AG04450 (cell line): ENCODE results near the gene CENPX. TPM values are rescaled to one million over a fixed set of nuclear protein-coding genes. Genes with fewer than 3 reads are reported as not detected.

Source experiments
- CTCF ChIA-PET: fragments of 300-600, 350-600 bp; formaldehyde crosslinking; extraction: SDS; loops from one replicate; lab custom pipeline; 2022; ENCODE audit warnings: antibody characterized with exemption, inconsistent platforms; lab: Charles Lee
- POLR2A ChIA-PET: fragments of 350-600 bp; formaldehyde crosslinking; extraction: SDS; loops from one replicate; lab custom pipeline; 2021; ENCODE audit warnings: antibody characterized with exemption, inconsistent platforms; lab: Yijun Ruan, JAX
- DNase-seq: peaks from one replicate; pipeline ENCODE4 v3.0.0-alpha.2; 2011; ENCODE audit warnings: low read depth, low spot score
- H3K27ac ChIP-seq: one replicate; pipeline ENCODE4 v1.5.1; 2012; ENCODE audit warnings: low read depth, low read length, control low read depth
- H3K27me3 ChIP-seq: one replicate; pipeline ENCODE4 v1.6.0; 2012; ENCODE audit warnings: low read length; ENCODE audit not compliant: control insufficient read depth, insufficient read depth
- H3K4me3 ChIP-seq: 2 replicates; pipeline ENCODE4 v1.5.1; 2011; ENCODE audit warnings: mild to moderate bottlenecking, low read depth, low read length, control low read depth
- H3K9me3 ChIP-seq: 2 replicates; pipeline ENCODE4 v1.5.1; 2012; ENCODE audit warnings: low read length; ENCODE audit not compliant: control insufficient read depth, insufficient read depth
- polyA plus RNA-seq: library from polyadenylated mRNA; depleted of rRNA; stranded (reverse); fragments of >200 nt; gene quantifications from 2 replicates; pipeline ENCODE4 v1.2.3, GENCODE V29; 2011
- TF ChIP-seq, protein P1 (sequence below): IDR thresholded peaks from 2 replicates; pipeline ENCODE4 v1.5.1; 2011; ENCODE audit warnings: low read depth, low read length, control low read depth, inconsistent platforms

CENPX gene
- polyA plus RNA-seq, 1 experiment = 32.5 TPM

DNA sequence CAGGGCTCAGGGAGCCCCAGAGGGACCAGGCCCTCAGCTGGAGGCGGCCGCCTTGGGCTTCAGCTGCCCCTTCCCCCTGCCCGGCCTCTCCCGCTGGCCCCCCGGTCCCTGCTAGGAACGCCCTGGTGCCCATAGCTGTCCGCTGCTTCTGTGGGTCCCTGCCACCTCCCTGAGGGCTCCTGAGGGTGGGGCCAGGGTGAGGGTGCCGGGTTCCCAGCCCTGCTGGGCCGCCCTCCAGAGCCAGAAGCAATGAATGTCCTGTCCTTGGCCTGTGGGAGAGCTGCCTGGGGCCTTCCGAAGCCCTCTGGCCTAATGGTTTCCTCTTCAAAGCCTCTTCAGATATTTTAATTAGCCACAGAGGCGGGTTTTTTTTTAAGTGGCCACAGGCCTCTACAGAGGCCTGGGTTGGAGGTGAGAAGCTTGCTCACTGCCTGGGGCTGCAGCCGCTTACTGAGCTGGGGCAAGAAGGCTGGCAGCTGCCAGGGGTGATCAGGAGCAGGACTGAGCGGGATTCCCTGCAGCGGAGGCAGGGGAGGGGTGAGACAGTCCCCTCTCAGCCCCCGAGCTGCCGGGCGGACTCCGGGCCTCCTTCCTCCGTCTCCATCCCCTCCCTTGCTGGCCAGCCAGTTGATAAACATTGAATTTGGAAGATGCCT, 9.9 kb downstream of the CENPX start:
- H3K9me3 ChIP-seq = no peaks in the 10 kb centered on the region; the same call in 1 of the 2 replicates
- no peaks in the 10 kb centered on the region for H3K27me3 ChIP-seq
- no peak for DNase-seq
- TF ChIP-seq, protein P1, sequence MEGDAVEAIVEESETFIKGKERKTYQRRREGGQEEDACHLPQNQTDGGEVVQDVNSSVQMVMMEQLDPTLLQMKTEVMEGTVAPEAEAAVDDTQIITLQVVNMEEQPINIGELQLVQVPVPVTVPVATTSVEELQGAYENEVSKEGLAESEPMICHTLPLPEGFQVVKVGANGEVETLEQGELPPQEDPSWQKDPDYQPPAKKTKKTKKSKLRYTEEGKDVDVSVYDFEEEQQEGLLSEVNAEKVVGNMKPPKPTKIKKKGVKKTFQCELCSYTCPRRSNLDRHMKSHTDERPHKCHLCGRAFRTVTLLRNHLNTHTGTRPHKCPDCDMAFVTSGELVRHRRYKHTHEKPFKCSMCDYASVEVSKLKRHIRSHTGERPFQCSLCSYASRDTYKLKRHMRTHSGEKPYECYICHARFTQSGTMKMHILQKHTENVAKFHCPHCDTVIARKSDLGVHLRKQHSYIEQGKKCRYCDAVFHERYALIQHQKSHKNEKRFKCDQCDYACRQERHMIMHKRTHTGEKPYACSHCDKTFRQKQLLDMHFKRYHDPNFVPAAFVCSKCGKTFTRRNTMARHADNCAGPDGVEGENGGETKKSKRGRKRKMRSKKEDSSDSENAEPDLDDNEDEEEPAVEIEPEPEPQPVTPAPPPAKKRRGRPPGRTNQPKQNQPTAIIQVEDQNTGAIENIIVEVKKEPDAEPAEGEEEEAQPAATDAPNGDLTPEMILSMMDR = no peak
- ChIA-PET POLR2A (no interaction called here), CTCF (no interaction called here)
- H3K4me3 ChIP-seq = no peak overlapping the region
- H3K27ac ChIP-seq = no peak overlapping the region

DNA sequence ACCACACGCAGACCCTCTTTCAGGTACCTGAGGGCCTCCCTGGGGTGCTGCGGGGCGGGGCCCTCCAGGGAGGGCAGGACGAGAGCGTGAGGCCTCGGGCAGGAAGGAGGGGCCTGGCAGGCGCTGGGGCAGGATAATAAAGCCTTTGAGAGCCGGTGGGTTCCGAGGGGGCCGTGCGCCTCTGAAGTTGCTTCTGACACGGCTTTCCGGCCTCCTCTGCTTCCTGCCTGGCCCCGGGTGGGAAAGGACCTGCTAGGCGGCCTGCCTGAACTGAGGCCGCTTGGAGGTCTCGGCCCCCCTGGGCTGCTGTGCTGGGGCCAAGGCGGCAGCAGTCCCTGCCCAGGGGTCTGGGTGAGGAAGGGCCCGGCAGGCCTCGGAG, 10.4 kb downstream of the CENPX start:
- CTCF ChIA-PET = no interaction called here
- Histone ChIP-seq H3K4me3 (no peak overlapping the region), H3K27ac (no peak overlapping the region), H3K9me3 (no peaks in the 10 kb centered on the region; the same call in 1 of the 2 replicates), H3K27me3 (no peaks in the 10 kb centered on the region)
- TF ChIP-seq, protein P1 = no peak
- POLR2A ChIA-PET = no interaction called here
- DNase-seq = no peak

DNA sequence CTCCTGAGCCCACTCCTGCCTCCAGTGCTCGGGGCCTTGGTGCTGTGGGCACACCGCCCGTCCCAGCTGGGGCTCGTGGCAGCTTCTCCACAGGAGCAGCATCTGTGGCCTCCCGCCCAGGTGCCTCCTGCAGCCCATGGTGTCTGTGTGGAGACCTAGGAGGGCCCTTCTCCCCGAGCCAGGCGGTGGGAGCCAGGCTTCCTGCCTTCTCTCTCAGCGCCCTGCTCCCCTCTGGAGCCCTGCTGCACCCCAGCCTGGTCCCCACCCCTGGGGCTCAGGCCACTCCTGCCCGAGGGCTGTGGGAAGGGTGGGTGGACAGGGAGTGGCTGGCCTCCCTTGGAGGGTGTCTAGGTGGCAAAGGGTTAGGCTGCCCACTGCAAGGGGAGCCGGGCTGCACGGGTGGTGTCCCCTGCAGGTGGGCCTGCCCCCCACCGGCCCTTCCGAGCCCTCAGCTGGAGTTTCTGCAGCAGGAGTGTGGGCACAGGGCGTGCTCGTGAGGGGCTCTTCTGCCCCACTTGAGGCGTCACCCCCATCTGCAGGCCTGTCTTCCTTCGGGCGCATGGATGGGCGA, 11.0 kb downstream of the CENPX start:
- Histone ChIP-seq H3K27ac (no peak overlapping the region), H3K9me3 (no peaks in the 10 kb centered on the region; the same call in 1 of the 2 replicates), H3K27me3 (no peaks in the 10 kb centered on the region), H3K4me3 (no peak overlapping the region)
- ChIA-PET CTCF (no interaction called here), POLR2A (no interaction called here)
- TF ChIP-seq, protein P1 = no peak
- no peak for DNase-seq

DNA sequence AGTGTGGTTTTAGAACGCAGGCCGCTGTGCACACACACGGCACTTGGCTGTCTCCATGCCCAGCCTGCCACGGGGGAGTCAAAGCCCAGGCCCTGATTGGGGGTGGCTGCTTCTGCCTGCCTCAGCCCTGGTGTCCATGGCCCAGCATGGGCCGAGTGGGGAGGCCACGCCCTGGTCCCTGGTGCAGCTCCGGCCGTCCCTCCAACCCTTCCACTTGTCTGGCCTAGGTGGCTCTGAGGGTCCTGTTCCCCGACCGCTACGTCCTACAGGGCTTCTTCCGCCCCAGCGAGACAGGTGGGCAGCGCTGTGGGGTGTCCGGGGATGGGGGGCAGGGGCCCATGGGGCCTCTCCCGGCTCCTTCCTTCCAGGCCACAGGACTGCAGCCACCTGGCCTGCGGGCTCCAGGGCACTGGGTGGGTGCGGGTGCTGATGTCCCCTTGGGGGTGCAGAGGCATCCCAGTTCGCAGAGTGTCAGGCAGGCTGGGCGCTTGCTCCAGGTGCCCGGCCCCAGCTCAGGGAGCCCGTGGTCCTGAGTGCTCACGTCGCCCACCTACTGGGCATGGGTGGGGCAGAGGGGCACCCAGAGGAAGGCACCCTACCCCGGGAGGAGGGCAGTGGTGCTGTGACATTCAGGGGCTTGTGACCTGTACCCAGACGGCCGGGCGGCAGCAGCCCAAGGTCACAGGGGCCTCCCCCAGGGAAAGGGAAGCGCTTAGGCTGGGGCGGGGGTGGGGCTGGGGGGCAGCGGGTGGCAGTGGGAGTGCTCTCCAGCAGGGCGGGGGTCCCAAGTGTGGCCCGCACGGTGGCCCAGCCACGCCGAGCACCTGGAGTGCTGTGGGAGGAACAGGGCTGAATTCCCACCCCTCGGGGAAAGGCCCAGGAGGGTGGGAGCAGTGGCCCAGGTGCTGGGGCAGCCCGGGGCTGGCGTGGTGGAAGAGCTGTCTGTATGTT, 11.8 kb downstream of the CENPX start:
- CTCF ChIA-PET = interaction anchor here (0.6 to 1.7 kb wide), 3 partner anchors 46 to 51 kb away, joined by 3 to 8 read pairs (median 5); partner anchors contain the start of gene NOTUM

More for the DNA sequence above, 11.8 kb downstream of the CENPX start:
- no peak overlapping the region for H3K4me3 ChIP-seq
- no peak for DNase-seq
- TF ChIP-seq, protein P1 = no peak
- H3K27me3 ChIP-seq = no peaks in the 10 kb centered on the region
- POLR2A ChIA-PET = no interaction called here
- no peak overlapping the region for H3K27ac ChIP-seq
- no peaks in the 10 kb centered on the region; the same call in 1 of the 2 replicates for H3K9me3 ChIP-seq
